H1 (cell line): ENCODE data around the gene SYNJ2BP. TPM values are rescaled to one million over a fixed set of nuclear protein-coding genes. Genes with fewer than 3 reads are reported as not detected.

Experiments
- CHD7 ChIP-seq: fragments of 300-600 bp; sonication (generic); IDR thresholded peaks from 2 replicates; pipeline ENCODE4 v1.7.1; 2012; ENCODE audit warnings: low read length, moderate library complexity, mild to moderate bottlenecking, inconsistent platforms; ENCODE audit not compliant: insufficient replicate concordance
- SP1 ChIP-seq: IDR thresholded peaks from 2 replicates; pipeline ENCODE4 v1.6.1; 2011; ENCODE audit warnings: low read depth, low read length
- TEAD4 ChIP-seq: IDR thresholded peaks from 2 replicates; pipeline ENCODE4 v1.6.1; 2012; ENCODE audit warnings: low read depth, low read length, inconsistent platforms, mixed read lengths
- polyA plus RNA-seq, 7 experiments: library from polyadenylated mRNA; depleted of rRNA in 3 of 7; stranded (reverse) in 5 of 7; unstranded in 2 of 7; fragments of >200 nt in 5 of 7; fragments of 200-250 nt in 2 of 7; gene quantifications; 1 replicate in 5 of 7; 2 replicates in 1 of 7; 4 replicates in 1 of 7; pipeline versions ENCODE4 v1.2.1 to v1.2.3, GENCODE V29; 2011 to 2013; ENCODE audit warnings: missing spikeins in 2 of 7, mixed read lengths in 2 of 7
- total RNA-seq: library from RNA; stranded (reverse); fragmentation: NEBNext Ultra II Directional; extraction: Animal tissue kit (Norgen Biotek cat#: 25700); gene quantifications from 2 replicates; pipeline ENCODE4 v1.2.1, GENCODE V29; 2021

SYNJ2BP gene
- total and polyA plus RNA-seq, 2 of the 8 experiments (the other 6 are each of a cell fraction or from before 2014, with no cell fraction given): 9.6 to 30.6 TPM

DNA sequence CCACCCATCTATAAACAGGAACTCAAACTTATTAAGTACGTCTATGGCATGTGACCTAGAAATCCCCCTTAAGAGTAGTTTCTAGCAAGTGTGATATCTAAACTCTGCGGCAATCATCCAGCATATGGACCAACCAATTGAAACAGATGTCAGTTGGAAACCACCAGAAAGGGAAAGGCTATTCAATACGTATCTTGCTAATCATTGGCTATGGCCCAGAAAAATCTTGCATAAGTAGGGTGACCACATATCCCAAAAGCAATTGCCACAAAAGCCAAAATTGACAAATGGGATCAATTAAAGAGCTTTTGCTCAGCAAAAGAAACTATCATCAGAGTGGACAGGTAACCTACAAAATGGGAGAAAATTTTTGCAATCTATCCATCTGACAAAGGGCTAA is 24.2 kb downstream of the SYNJ2BP start (continued):
- TF ChIP-seq CHD7 (no peak), SP1 (no peak), TEAD4 (no peak)
- TF ChIP-seq, all 59 proteins: peak for 0
